GM19351 (cell line): ENCODE measurements around the gene BUB1B.
"Not testable (repeated sequence)": the region's sequence is repeated elsewhere in the genome, so short reads cannot be mapped to it uniquely, and the experiment has no call there.

Experiments used
- ATAC-seq: cut with Tn5 transposase; IDR thresholded peaks from one replicate; pipeline ENCODE4 v1.9.1; 2021; ENCODE audit warnings: mild to moderate bottlenecking, moderate library complexity; ENCODE audit not compliant: unreplicated experiment

BUB1B gene

GRCh38 chr15:40135846-40136450 lies 24.9 kb upstream of the BUB1B start:
- not testable (repeated sequence) for ATAC-seq

- ATAC-seq, result no peak
Measured at GRCh38 chr15:40136470-40137302, 24.2 kb upstream of the BUB1B start.

- no peak for ATAC-seq
Measured at GRCh38 chr15:40137303-40138200, 23.3 kb upstream of the BUB1B start.

GRCh38 chr15:40138201-40138570 lies 22.7 kb upstream of the BUB1B start:
- not testable (repeated sequence) for ATAC-seq

GRCh38 chr15:40142428-40142827 lies 18.4 kb upstream of the BUB1B start:
- no peak for ATAC-seq

- no peak for ATAC-seq
Measured at GRCh38 chr15:40146037-40146436, 14.8 kb upstream of the BUB1B start.

GRCh38 chr15:40149339-40149738 lies 11.5 kb upstream of the BUB1B start:
- no peak for ATAC-seq

GRCh38 chr15:40150163-40150925 lies 10.5 kb upstream of the BUB1B start:
- ATAC-seq, result no peak

GRCh38 chr15:40151499-40151898 lies 9.4 kb upstream of the BUB1B start:
- no peak for ATAC-seq

GRCh38 chr15:40151991-40152390 lies 8.9 kb upstream of the BUB1B start:
- no peak for ATAC-seq

- not testable (repeated sequence) for ATAC-seq
Measured at GRCh38 chr15:40154821-40155220, 6.0 kb upstream of the BUB1B start.

GRCh38 chr15:40155270-40155910 lies 5.5 kb upstream of the BUB1B start:
- no peak for ATAC-seq

- ATAC-seq, result no peak
Measured at GRCh38 chr15:40157778-40158447, 3.0 kb upstream of the BUB1B start.

- ATAC-seq, result no peak
Measured at GRCh38 chr15:40160021-40160420, 848 bp upstream of the BUB1B start.

- no peak for ATAC-seq
Measured at GRCh38 chr15:40161693-40162391, 973 bp downstream of the BUB1B start.

- ATAC-seq, result no peak
Measured at GRCh38 chr15:40162552-40162951, 1.7 kb downstream of the BUB1B start.

- ATAC-seq, result no peak
Measured at GRCh38 chr15:40163657-40164416, 3.0 kb downstream of the BUB1B start.

GRCh38 chr15:40167374-40167773 lies 6.5 kb downstream of the BUB1B start:
- not testable (repeated sequence) for ATAC-seq
